ENCODE measurements around the gene SCN3B.

DNA sequence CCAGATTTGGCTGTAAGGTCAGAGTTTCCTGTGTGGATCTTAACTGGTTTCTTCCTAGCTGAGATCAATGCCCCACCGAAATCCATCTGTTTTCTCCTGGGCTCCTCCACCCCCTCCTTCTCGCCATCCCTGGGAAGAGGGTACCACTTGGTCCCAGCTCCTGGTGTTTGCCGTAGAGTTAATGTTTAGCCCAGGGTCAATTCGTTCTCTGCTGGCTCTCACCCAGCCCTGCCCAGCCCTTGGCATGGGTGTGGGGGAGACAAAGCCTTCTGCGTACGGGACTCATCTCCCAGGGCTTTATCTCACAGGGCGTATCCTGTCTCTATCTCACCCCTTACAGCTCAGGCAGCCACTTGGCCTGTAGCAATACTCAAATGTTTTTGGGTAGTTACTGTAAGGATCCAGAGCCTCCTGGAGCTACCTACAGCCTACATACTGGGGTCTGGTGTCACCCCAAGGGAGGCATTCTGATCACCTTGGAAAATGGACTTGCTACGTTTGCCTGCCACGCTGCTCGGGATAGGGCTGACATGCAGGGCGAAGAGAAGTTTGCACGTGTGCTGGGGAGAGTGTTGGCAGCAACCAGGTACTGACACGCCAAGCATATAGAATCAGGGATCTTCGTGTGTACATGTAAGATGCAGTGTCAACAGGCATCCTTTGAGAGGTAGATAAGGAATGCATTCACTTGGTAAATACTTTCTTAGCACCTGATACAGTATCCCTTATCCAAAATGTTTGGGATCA is 66.1 kb downstream of the SCN3B start:
- TF ChIP-seq, protein P1, sequence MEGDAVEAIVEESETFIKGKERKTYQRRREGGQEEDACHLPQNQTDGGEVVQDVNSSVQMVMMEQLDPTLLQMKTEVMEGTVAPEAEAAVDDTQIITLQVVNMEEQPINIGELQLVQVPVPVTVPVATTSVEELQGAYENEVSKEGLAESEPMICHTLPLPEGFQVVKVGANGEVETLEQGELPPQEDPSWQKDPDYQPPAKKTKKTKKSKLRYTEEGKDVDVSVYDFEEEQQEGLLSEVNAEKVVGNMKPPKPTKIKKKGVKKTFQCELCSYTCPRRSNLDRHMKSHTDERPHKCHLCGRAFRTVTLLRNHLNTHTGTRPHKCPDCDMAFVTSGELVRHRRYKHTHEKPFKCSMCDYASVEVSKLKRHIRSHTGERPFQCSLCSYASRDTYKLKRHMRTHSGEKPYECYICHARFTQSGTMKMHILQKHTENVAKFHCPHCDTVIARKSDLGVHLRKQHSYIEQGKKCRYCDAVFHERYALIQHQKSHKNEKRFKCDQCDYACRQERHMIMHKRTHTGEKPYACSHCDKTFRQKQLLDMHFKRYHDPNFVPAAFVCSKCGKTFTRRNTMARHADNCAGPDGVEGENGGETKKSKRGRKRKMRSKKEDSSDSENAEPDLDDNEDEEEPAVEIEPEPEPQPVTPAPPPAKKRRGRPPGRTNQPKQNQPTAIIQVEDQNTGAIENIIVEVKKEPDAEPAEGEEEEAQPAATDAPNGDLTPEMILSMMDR (IDR thresholded peaks at IDR 0.05) = no peak
- TF ChIP-seq EZH2phosphoT487 (IDR thresholded peaks at IDR 0.05) = no peak

Measured in neural progenitor cell (in vitro differentiated cells).